CD4-positive, alpha-beta T cell treated with Interleukin-4 for 1 hour (primary cell): ENCODE measurements around the gene AKAP8.
A peak's percentile ranks its signal among the peaks of the same experiment; 100 is the strongest.
"Not testable (repeated sequence)": the region's sequence is repeated elsewhere in the genome, so short reads cannot be mapped to it uniquely, and the experiment has no call there.

ENCODE experiments used
- DNase-seq, 2 donors: peaks; one replicate each; pipeline ENCODE4 v3.0.0-alpha.2; 2020 to 2022

Gene AKAP8

DNA sequence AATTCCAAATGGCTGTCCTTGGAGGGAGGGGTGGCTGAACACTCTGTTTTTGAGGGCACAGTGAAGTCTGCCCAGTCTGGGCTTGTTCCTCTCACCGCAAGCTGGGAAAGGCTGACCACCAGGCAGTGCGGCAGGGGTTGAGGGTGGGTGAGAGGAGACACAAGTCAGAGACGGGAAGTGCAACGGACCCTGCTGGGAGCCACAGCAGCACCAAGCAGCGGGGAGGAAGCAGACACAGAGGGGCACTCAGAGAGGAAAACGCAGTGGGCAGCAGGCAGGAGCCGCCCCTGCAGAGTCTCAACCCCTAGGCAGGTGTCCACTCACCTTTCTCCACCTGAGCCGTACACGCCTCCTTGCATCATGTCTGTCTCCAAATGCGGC, 23.6 kb upstream of the AKAP8 start:
- DNase-seq: no peak

- no peak for DNase-seq
Observed at GRCh38 chr19:15402411-15403150, 23.0 kb upstream of the AKAP8 start.

DNA sequence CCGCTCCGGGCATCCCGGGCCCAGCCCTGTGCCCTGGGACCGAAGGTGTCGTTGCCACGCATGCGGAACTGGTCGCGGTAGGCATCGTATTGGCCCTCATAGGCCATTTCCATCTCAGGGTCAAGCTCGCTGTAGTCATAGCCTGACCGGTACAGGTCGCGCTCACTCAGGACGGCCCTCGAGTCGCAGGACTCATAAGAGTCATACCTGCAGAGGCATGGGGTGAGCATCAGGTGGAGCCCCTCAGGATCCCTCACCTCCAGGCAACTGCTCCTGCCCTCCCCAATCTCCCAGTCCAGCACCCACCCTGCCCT, 21.8 kb upstream of the AKAP8 start:
- DNase-seq: no peak

- DNase-seq: no peak
Observed at GRCh38 chr19:15400521-15401396, 21.2 kb upstream of the AKAP8 start.

DNA sequence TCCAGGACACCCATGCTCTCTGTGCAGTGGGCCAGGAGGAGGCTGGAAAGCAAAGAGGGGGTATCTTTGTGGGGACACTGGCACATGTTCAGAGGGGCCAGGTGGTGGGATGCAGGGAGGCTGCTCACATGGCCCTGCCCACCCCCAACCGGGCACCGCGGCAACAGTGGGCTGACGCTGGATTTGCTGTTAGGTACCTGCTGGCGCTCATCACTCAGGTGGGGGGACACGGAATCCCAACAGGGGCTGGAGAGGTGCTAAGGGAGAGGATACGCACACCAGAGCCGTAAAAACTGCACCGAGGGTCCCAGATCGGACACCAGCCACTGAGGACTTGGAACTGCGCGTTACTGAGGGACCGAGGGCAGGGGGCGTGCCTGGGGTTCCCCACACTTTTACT, 20.0 kb upstream of the AKAP8 start:
- DNase-seq: no peak

GRCh38 chr19:15399234-15399515, 19.6 kb upstream of the AKAP8 start:
- DNase-seq: no peak

DNA sequence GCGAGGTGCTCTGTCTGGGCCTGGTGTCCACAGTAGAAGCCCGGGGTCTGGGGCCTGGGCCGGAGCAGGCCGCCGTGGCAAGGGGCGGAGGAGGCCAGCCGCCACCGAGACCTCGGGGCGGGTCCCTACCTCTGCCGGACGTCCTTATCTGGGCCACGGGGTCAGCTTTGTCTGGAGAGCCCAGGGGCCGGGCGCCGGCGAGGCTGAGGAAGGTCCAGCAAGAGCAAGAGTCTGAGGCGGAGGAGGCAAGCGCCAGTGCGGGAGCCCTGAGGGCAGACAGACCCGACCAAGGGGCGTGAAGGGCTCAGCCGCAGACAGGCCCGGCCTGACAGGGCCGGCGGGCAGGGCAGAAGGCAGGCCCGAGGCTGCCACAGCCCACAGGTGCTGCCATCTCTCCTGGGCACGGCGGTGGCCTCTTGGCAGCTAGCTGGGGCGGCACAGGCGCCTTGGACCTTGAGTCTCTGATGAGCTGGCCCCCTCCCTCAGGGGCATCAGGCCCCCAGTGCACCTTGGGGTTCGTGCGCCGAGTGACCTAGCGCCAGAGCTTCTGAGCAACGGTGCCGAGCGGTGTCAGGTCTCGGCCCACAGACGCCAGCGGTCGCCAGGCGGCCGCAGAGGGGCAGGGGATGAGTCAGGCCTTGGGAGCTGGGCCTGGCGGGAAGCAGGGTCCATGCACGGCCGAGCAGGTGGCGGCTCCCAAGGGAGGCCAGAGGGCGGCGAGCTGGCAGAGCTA, 19.1 kb upstream of the AKAP8 start:
- no peak for DNase-seq

- no peak for DNase-seq
Observed at GRCh38 chr19:15397782-15398181, 18.2 kb upstream of the AKAP8 start.

DNA sequence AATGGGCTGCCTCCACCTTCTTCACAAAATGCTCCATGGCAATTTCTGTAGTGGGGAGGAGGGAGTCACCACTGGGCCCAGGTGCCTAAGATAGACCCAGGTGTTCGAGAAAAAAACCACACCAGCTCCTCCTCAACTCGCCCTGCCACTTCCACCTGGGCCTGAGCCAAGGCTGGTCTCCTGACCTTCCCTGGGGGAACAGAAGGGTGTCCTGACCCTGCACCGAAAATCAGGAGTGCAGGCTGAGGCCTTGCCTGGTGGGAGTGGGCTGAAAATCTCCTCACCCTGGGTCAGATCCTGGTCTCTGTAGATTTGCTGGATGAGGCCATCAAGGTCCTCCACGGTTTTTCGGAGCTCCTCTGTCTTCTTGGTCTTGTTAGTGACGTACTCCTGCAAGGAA, 17.6 kb upstream of the AKAP8 start:
- no peak for DNase-seq

- no peak for DNase-seq
Observed at GRCh38 chr19:15396436-15396835, 16.8 kb upstream of the AKAP8 start.

- DNase-seq: not testable (repeated sequence)
Observed at GRCh38 chr19:15395251-15395650, 15.7 kb upstream of the AKAP8 start.

DNA sequence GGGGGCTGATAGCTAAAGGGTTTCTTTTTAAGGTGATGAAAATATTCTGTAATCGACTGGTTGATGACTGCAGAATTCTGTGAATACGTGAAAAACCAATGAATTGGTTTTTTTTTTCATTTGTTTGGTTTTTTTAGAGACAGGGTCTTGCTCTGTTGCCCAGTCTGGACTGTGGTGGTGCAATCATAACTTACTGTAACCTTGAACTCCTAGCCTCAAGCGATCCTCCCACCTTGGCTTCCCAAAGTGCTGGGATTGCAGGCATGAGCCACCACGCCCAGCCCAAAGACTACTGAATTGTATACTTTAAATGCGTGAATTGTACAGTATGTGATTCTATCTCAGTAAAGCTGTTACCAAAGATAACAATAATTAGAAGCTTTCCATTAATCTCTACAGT, 14.8 kb upstream of the AKAP8 start:
- no peak for DNase-seq

- DNase-seq: no peak
Observed at GRCh38 chr19:15393963-15394362, 14.4 kb upstream of the AKAP8 start.

DNA sequence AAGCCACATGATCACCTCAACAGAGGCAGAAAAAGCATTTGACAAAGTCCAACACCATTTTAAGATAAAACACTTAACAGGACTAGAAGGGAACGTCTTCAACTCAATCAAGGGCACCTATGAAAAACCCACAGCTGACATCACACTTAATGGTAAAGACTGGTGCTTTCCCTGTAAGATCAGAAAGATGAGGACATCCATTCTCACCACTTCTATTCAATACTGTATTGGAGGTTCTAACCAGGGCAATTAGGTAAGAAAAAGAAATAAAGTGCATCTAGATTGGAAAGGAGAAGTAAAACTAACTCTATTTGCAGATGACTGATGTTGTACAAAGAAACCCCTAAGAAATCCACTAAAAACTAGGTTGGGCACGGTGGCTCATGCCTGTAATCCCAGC, 11.2 kb upstream of the AKAP8 start:
- no peak for DNase-seq

DNA sequence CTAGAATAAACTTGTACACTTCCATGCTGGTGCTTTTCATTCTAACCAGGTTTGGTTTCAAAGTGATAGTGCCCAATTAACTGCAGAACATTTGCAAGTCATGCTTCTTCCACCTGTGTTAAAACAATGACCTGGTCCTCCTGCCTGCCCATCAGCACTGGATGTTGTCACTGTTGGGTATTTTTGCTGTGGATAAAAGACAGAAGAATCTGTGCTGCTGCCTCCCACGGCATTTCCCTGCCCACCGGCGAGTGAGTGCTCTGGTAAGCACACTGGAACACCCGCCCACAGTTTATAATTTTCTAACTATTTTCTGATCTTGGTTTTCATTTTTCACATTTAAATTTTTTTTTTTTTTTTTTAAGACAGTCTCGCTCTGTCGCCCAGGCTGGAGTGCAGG, 2.3 kb upstream of the AKAP8 start:
- no peak for DNase-seq

DNA sequence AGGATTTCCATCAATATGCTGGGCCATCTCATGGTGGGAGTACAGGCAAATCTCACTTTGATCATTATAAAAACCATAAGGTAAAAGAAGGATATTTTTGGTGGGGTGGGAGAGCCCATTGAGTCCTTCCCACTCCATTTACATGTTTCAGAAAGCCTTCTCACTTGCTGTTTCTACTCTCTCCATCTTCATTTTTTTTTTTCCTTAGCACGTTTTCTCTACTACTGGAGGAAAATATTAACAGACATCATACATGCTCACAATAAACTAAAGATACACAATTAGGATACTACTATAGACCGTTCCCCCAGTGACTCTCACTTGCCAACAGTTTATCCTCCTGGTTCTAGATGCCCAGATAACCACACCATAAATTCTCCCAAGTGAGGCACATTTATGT, 1.8 kb upstream of the AKAP8 start:
- DNase-seq: no peak

DNA sequence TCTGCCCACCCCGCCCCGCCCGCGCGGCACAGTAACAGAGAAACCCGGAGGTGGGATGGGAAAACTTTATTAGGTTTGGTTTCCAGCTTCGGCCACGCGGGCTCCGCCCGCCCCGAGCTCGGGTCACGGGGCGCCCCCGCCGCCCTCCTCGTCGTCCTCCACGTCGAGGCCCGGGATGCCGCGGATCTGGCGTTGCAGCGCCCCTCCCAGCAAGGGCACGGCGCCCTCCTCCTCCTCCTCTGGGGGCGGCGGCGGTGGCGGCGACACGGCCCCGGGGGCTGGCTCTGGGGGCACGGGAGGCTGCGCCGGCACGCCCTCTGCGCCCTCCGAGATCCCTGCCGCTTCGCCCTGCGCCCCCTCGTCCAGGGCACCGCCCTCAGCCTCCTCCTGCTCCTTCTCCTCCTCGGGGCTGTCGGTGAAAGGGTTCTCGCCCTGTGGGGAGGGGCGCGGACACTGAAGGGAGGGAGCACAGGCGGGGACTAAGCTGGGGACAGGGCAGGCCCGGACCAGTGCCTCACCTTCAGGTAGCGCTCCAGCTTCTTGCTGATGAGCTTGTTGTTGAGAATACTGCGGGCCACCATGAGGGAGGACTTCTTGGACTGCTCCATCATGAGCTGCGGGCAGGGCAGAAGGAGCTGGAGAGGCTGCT, 536 bp upstream of the AKAP8 start:
- no peak for DNase-seq

GRCh38 chr19:15378534-15379082, 979 bp downstream of the AKAP8 start:
- peak; percentile 35 to 58 for DNase-seq

GRCh38 chr19:15374796-15375440, 4.7 kb downstream of the AKAP8 start:
- DNase-seq: no peak

- no peak for DNase-seq
Observed at GRCh38 chr19:15374105-15374651, 5.4 kb downstream of the AKAP8 start.

- DNase-seq: no peak
Observed at GRCh38 chr19:15373644-15374043, 5.9 kb downstream of the AKAP8 start.

DNA sequence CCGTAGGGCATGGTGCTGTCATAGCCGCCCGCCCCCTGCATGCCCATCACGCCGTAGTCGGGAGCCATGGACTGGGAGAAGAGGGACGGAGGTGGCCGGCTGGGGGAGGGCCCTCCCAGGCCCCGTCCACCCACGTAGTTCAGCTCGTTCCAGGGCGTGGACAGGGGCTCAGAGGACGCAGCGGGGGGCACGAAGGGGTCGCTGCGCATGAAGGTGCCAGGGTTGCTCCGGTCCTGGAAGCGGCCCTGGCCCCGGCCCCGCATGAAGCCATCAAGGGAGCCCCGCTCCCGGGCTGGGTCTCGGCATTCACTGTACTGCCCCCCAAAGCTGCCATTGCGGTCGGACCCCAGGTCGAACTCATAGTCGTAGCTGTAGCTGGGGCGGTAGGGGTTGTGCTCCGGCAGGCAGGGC, 6.7 kb downstream of the AKAP8 start:
- DNase-seq: no peak
